GM12891 (cell line): ENCODE results near the gene SEMA4D.

ENCODE experiments used
- DNase-seq: peaks from one replicate; pipeline ENCODE4 v3.0.0; 2011; ENCODE audit warnings: low spot score; ENCODE audit not compliant: insufficient read length
- FAIRE-seq: peaks from 2 replicates; lab custom pipeline; 2011; peaks lifted over from hg19 to GRCh38; lab: Jason Lieb, UNC
- PAX5 ChIP-seq: IDR thresholded peaks from 2 replicates; pipeline ENCODE4 v1.6.1; 2011; ENCODE audit warnings: low read length, moderate library complexity, mild to moderate bottlenecking; ENCODE audit not compliant: insufficient read depth, severe bottlenecking
- POLR2A ChIP-seq: IDR thresholded peaks from 2 replicates; pipeline ENCODE4 v1.6.1; 2011; ENCODE audit warnings: low read depth, low read length, control low read depth
- POLR2AphosphoS5 ChIP-seq: IDR thresholded peaks from 2 replicates; pipeline ENCODE4 v1.6.1; 2011; ENCODE audit warnings: low read depth, low read length, control low read depth
- POU2F2 ChIP-seq: IDR thresholded peaks from 2 replicates; pipeline ENCODE4 v1.6.1; 2011; ENCODE audit warnings: low read depth, mild to moderate bottlenecking, control low read depth, low read length, moderate library complexity
- SPI1 ChIP-seq: IDR thresholded peaks from 2 replicates; pipeline ENCODE4 v1.6.1; 2011; ENCODE audit warnings: low read depth, low read length, control low read depth
- TAF1 ChIP-seq: IDR thresholded peaks from 2 replicates; pipeline ENCODE4 v1.6.1; 2011; ENCODE audit warnings: low read depth, low read length, control low read depth

The SEMA4D gene

GRCh38 chr9:89368550-89368949 lies 129.4 kb downstream of the SEMA4D start:
- DNase-seq (no peak), FAIRE-seq (no peak)
- TF ChIP-seq TAF1 (no peak), SPI1 (no peak), POLR2A (no peak), PAX5 (no peak), POU2F2 (no peak), POLR2AphosphoS5 (no peak)

DNA sequence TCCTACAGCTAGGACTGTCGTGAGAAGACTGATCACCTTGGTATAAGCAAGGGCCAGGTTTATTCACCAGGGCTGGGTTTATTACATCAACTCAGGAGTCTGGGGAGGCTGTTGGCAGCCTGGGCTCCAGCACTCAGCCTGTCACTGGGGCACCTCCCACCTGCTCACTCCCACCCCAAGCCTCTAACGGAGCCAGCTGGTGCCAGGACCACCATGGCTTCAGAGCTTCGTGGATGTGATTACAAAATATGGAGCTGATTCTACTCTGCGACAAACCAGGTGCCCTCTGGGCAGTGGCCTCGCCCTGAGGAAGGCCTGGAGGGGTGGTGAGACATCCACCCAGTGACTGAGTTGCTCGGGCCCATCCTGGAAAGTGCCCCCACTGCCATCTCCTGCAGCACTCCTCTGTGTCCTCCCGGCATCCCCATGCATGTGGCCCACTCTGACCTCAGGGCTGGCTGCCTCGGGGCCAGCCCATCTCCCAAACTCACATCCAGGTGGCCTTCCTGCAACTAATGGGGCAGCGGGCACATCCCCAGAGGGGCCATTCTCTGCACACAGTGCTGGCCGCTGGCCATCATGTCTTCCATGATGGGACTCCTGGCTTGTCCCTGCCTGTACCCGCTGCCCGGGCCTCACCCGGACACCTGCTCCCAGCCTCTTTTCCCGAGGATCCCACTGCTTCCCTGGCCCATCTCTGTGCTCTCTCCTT lies 130.0 kb downstream of the SEMA4D start:
- FAIRE-seq (no peak), DNase-seq (no peak)
- TF ChIP-seq POU2F2 (no peak), TAF1 (no peak), SPI1 (no peak), POLR2AphosphoS5 (no peak)

GRCh38 chr9:89367281-89367680 lies 130.6 kb downstream of the SEMA4D start:
- TF ChIP-seq SPI1 (no peak), POLR2AphosphoS5 (no peak), TAF1 (no peak), PAX5 (no peak), POU2F2 (no peak)
- no peak for DNase-seq
- no peak for FAIRE-seq

DNA sequence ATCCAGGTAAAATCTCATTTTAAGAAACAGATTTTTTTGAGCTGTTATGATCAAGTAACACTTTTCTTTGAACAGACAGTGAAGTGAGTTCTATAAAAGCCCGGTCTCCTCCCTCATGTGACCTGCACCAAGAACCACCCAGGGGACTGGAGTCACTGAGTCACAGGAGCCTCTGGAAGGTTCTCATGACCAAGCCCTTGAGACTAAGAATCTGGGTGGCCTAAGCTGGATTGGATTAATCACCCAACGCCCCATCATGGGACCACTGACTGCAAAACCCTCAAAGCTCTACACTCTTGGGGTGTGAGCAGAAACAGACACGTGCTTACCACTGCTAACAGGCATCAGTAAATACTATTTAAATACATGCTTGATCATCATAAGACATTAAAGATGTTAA lies 131.2 kb downstream of the SEMA4D start:
- FAIRE-seq: no peak
- TF ChIP-seq POLR2A: no peak
- TF ChIP-seq SPI1: no peak
- TF ChIP-seq PAX5: no peak
- TF ChIP-seq POU2F2: no peak
- TF ChIP-seq TAF1: no peak
- TF ChIP-seq POLR2AphosphoS5: no peak
- DNase-seq: no peak

- FAIRE-seq (no peak), DNase-seq (no peak)
- 0 out of 2 replicates have a peak, but pooled peaks have one; percentile 2 for TF ChIP-seq POLR2A
- no peak for TF ChIP-seq TAF1
- TF ChIP-seq POU2F2: no peak
- TF ChIP-seq SPI1: no peak
- TF ChIP-seq PAX5: no peak
- no peak; the same call in 1 of the 2 replicates for TF ChIP-seq POLR2AphosphoS5
These were observed 132.4 kb downstream of the SEMA4D start for GRCh38 chr9:89365532-89365912.

- FAIRE-seq: no peak
- DNase-seq: no peak
- peak; percentile 18; the same call in 1 of the 2 replicates for TF ChIP-seq POLR2AphosphoS5
- no peak; the same call in 1 of the 2 replicates for TF ChIP-seq POLR2A
These were observed 133.0 kb downstream of the SEMA4D start for GRCh38 chr9:89364666-89365531.

- no peak for DNase-seq
- 0 out of 2 replicates have a peak, but pooled peaks have one; percentile 21 for TF ChIP-seq POLR2AphosphoS5
- 0 out of 2 replicates have a peak, but pooled peaks have one; percentile 15 for TF ChIP-seq POLR2A
- TF ChIP-seq SPI1: no peak
- no peak for TF ChIP-seq PAX5
- no peak for TF ChIP-seq TAF1
- TF ChIP-seq POU2F2: no peak
- FAIRE-seq: no peak
These were observed 133.8 kb downstream of the SEMA4D start for GRCh38 chr9:89363921-89364665.

GRCh38 chr9:89363311-89363670 lies 134.6 kb downstream of the SEMA4D start:
- FAIRE-seq (no peak), DNase-seq (no peak)
- TF ChIP-seq POLR2A (no peak), TAF1 (no peak), POU2F2 (no peak), POLR2AphosphoS5 (no peak), PAX5 (no peak), SPI1 (no peak)

DNA sequence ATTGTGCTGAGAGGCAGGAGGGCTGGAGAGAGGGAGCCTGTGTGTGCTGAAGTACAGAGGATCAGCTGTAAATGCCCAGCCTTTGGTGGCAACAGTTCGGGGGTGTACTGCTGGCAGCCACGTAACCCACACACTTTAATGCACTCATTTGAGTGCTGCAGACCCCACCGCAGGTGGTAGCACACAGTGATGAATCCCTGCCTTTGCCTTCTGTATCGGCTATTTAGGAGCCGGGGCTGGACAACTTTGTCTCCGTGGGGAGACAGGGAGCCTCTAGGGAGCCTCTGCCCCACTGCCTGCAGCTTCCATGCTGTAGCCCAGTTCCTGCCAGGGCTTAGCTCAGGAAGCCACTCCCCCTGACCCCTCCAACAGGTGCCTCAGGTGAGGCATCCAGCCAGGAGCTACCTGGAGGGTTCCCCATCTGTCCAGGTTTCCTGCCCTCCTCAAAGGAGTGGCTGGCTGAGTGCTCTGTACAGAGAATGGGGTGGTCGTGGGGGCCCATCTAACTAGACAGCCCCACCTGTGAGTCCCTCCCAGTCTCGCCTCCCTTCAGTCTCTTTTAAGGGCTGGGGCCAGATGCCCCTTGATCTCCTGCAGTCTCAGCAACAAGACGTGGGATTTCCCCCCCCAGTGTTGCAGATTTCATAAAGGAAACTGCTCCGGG lies 135.1 kb downstream of the SEMA4D start:
- no peak for DNase-seq
- no peak for FAIRE-seq
- TF ChIP-seq POLR2A (no peak), POU2F2 (no peak), PAX5 (no peak), TAF1 (no peak), POLR2AphosphoS5 (no peak), SPI1 (no peak)
